A549 (cell line): ENCODE data around the gene SELENOP. TPM values are rescaled to one million over a fixed set of nuclear protein-coding genes. Genes with fewer than 3 reads are reported as not detected.

Source experiments
- ATAC-seq, 2 experiments: fragments of 200-7000 bp in 1 of 2; fragments of >200 bp in 1 of 2; cut with Nextera tagmentation in 1 of 2; cut with Tn5 transposase in 1 of 2; 3 replicates each; pipeline versions ENCODE4 v1.8.0 to v1.9.1; 2018 to 2020; ENCODE audit warnings: mild to moderate bottlenecking in 1 of 2, moderate library complexity in 1 of 2
- CTCF ChIA-PET: fragments of 300-600 bp; sonication (Branson Sonifier 250); formaldehyde crosslinking; extraction: SDS; loops from one replicate; lab custom pipeline; 2021; ENCODE audit warnings: antibody characterized with exemption, inconsistent platforms; lab: Yijun Ruan, JAX
- POLR2A ChIA-PET: fragments of 350-600 bp; formaldehyde crosslinking; extraction: SDS; loops from one replicate; lab custom pipeline; 2021; ENCODE audit warnings: antibody characterized with exemption, inconsistent platforms; lab: Yijun Ruan, JAX
- DNase-seq, 2 experiments: peaks; one replicate each; pipeline versions ENCODE4 v3.0.0 to v3.0.0-alpha.2; 2011 to 2016; ENCODE audit warnings: low read depth in 1 of 2, low spot score in 1 of 2
- FAIRE-seq: peaks from 2 replicates; lab custom pipeline; 2011; peaks lifted over from hg19 to GRCh38; lab: Jason Lieb, UNC
- H3K27ac ChIP-seq, 2 experiments: fragments of >200 bp; sonication (Bioruptor Twin); formaldehyde crosslinking; 3 replicates each; pipeline ENCODE4 v1.5.1; 2016 to 2017
- H3K4me1 ChIP-seq: fragments of >200 bp; sonication (Bioruptor Twin); formaldehyde crosslinking; 3 replicates; pipeline ENCODE4 v1.6.1; 2016
- H3K4me2 ChIP-seq: fragments of >200 bp; sonication (Bioruptor Twin); formaldehyde crosslinking; 3 replicates; pipeline ENCODE4 v1.6.1; 2016
- H3K4me3 ChIP-seq: fragments of >200 bp; sonication (Bioruptor Twin); formaldehyde crosslinking; 3 replicates; pipeline ENCODE4 v1.5.1; 2016
- H3K9me3 ChIP-seq: fragments of >200 bp; sonication (Bioruptor Twin); formaldehyde crosslinking; 3 replicates; pipeline ENCODE4 v1.6.1; 2016
- BHLHE40 ChIP-seq: IDR thresholded peaks from 2 replicates; pipeline ENCODE4 v1.6.1; 2012; ENCODE audit warnings: low read depth, low read length, inconsistent platforms
- CBX2 ChIP-seq: fragments of 200-600 bp; sonication (generic); IDR thresholded peaks from 2 replicates; pipeline ENCODE4 v1.6.1; 2016; ENCODE audit warnings: low read depth, mild to moderate bottlenecking, borderline replicate concordance
- CHD4 ChIP-seq: fragments of 200-600 bp; sonication (generic); IDR thresholded peaks from 2 replicates; pipeline ENCODE4 v1.6.1; 2016; ENCODE audit warnings: antibody characterized with exemption, mild to moderate bottlenecking, borderline replicate concordance
- EHF ChIP-seq: fragments of 250-450 bp; sonication (Bioruptor Pico); IDR thresholded peaks from 2 replicates; pipeline ENCODE4 v1.5.0; 2020; ENCODE audit warnings: mild to moderate bottlenecking
- EHMT2 ChIP-seq: fragments of 200-600 bp; sonication (generic); IDR thresholded peaks from 2 replicates; pipeline ENCODE4 v1.6.1; 2016; ENCODE audit warnings: antibody characterized with exemption, low read depth, mild to moderate bottlenecking, moderate library complexity
- EP300 ChIP-seq, 2 experiments: fragments of >200 bp; sonication (Bioruptor Twin); formaldehyde crosslinking; IDR thresholded peaks; 2 replicates in 1 of 2; 3 replicates in 1 of 2; pipeline ENCODE4 v1.6.1; 2016 to 2017
- FOSB ChIP-seq: fragments of 250-450 bp; sonication (Bioruptor Pico); IDR thresholded peaks from 2 replicates; pipeline ENCODE4 v1.5.0; 2020; ENCODE audit warnings: mild to moderate bottlenecking, moderate library complexity
- FOXS1 ChIP-seq: fragments of 250-450 bp; sonication (Bioruptor Pico); IDR thresholded peaks from 2 replicates; pipeline ENCODE4 v1.5.0; 2020; ENCODE audit warnings: mild to moderate bottlenecking, moderate library complexity
- GATA3 ChIP-seq: IDR thresholded peaks from 2 replicates; pipeline ENCODE4 v1.6.1; 2012; ENCODE audit warnings: borderline replicate concordance
- KDM5A ChIP-seq: fragments of 200-600 bp; sonication (generic); IDR thresholded peaks from 2 replicates; pipeline ENCODE4 v1.6.1; 2016; ENCODE audit warnings: antibody characterized with exemption, mild to moderate bottlenecking
- MYC ChIP-seq: IDR thresholded peaks from 2 replicates; pipeline ENCODE4 v1.6.1; 2012; ENCODE audit warnings: mild to moderate bottlenecking, inconsistent platforms, low read length, improper control_type of control experiment, borderline replicate concordance
- NR3C1 ChIP-seq: fragments of >200 bp; sonication (Bioruptor Twin); formaldehyde crosslinking; IDR thresholded peaks from 3 replicates; pipeline ENCODE4 v1.6.1; 2017
- PHF8 ChIP-seq: fragments of 200-600 bp; sonication (generic); IDR thresholded peaks from 2 replicates; pipeline ENCODE4 v1.6.1; 2016; ENCODE audit warnings: low read depth, mild to moderate bottlenecking, antibody characterized with exemption, moderate library complexity, borderline replicate concordance
- POLR2A ChIP-seq: IDR thresholded peaks from 2 replicates; pipeline ENCODE4 v1.6.1; 2012; ENCODE audit warnings: mild to moderate bottlenecking, low read length
- RCOR1 ChIP-seq: fragments of 150-350 bp; IDR thresholded peaks from 2 replicates; pipeline ENCODE4 v1.6.1; 2014; ENCODE audit warnings: antibody characterized with exemption, low read length, low read depth
- RFX5 ChIP-seq: fragments of 450-650 bp; IDR thresholded peaks from 2 replicates; pipeline ENCODE4 v1.7.1; 2014; ENCODE audit warnings: antibody characterized with exemption, mild to moderate bottlenecking, moderate library complexity
- TFCP2L1 ChIP-seq: fragments of 250-450 bp; sonication (Bioruptor Pico); IDR thresholded peaks from 2 replicates; pipeline ENCODE4 v1.5.0; 2021; ENCODE audit warnings: mild to moderate bottlenecking
- ZC3H11A ChIP-seq: fragments of 450-650 bp; IDR thresholded peaks from 2 replicates; pipeline ENCODE4 v1.6.1; 2014; ENCODE audit warnings: antibody characterized with exemption, mild to moderate bottlenecking
- ZFP36 ChIP-seq: fragments of 450-650 bp; IDR thresholded peaks from 2 replicates; pipeline ENCODE4 v1.6.1; 2014; ENCODE audit warnings: borderline replicate concordance; ENCODE audit not compliant: partially characterized antibody
- ZNF302 ChIP-seq: fragments of 250-450 bp; sonication (Bioruptor Pico); IDR thresholded peaks from 2 replicates; pipeline ENCODE4 v1.9.0; 2021; ENCODE audit warnings: inconsistent platforms, mild to moderate bottlenecking, moderate library complexity
- ZSCAN20 ChIP-seq: fragments of 250-450 bp; sonication (Bioruptor Pico); IDR thresholded peaks from 2 replicates; pipeline ENCODE4 v1.8.0; 2022; ENCODE audit warnings: mild to moderate bottlenecking, moderate library complexity
- WGBS: methylation state at CpG from one replicate; pipeline ENCODE4 v1.1.6; 2017; ENCODE audit errors: missing lambda C conversion rate; 5-methylcytosine and 5-hydroxymethylcytosine counted together
- polyA plus RNA-seq, 4 experiments: library from polyadenylated mRNA; depleted of rRNA in 3 of 4; stranded (reverse); fragments of >200 nt; fragmentation: RNase III in 1 of 4; extraction: RNeasy Plus Mini Kit Qiagen cat#74134 plus additional on column Dnase treatment in 1 of 4; gene quantifications; 2 replicates in 3 of 4; 3 replicates in 1 of 4; pipeline ENCODE4 v1.2.3, GENCODE V29; 2011 to 2017
- TF ChIP-seq, protein P1 (sequence below): IDR thresholded peaks from 2 replicates; pipeline ENCODE4 v1.6.1; 2012
- TF ChIP-seq, protein P2 (sequence below): fragments of 150-350 bp; IDR thresholded peaks from 2 replicates; pipeline ENCODE4 v1.6.1; 2014; ENCODE audit warnings: low read depth, mild to moderate bottlenecking, low read length
- TF ChIP-seq, protein P3 (sequence below): fragments of 450-650 bp; IDR thresholded peaks from 2 replicates; pipeline ENCODE4 v1.6.1; 2014; ENCODE audit warnings: antibody characterized with exemption
- TF ChIP-seq, protein P4 (sequence below): fragments of 250-450 bp; sonication (Bioruptor Pico); IDR thresholded peaks from 2 replicates; pipeline ENCODE4 v1.5.0; 2020; ENCODE audit warnings: low read depth, mild to moderate bottlenecking, moderate library complexity
- TF ChIP-seq, protein P5 (sequence below): fragments of >200 bp; sonication (Bioruptor Twin); formaldehyde crosslinking; IDR thresholded peaks from 3 replicates; pipeline ENCODE4 v1.5.1; 2016
- TF ChIP-seq, protein P6 (sequence below): fragments of >200 bp; sonication (Bioruptor Twin); formaldehyde crosslinking; IDR thresholded peaks from 3 replicates; pipeline ENCODE4 v1.6.1; 2016

SELENOP gene
- polyA plus RNA-seq, 2 of the 4 experiments (the other 2 are of a cell fraction): 0.17 to 0.96 TPM

DNA sequence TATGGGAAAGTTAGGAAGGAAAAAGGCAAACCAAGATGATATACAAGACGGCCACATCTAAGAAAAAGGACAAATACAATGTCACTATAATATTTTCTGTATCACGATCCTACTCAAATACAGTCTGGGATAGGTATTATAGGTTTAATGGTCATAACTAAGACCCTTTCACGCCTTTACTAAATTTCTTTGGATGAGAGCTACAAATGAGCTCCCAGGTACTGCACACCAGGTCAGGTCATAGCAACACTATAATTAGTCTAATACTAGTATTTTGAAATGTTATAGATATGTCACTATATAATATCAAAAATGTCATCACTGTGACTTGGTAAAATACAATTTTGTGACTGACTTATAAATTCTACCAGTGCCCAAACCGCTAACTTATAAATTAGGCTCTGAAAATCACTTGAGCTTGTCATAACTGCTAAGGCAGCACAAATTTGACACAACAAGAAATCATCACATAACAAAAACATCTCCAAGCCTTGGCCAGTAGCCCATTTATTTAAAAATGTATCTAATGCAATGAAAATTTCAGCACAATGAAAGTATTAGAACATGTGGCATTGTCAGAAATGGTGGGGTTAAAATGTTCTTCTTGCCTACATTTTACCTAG is 6.9 kb downstream of the SELENOP start (continued):
- TF ChIP-seq, protein P1, sequence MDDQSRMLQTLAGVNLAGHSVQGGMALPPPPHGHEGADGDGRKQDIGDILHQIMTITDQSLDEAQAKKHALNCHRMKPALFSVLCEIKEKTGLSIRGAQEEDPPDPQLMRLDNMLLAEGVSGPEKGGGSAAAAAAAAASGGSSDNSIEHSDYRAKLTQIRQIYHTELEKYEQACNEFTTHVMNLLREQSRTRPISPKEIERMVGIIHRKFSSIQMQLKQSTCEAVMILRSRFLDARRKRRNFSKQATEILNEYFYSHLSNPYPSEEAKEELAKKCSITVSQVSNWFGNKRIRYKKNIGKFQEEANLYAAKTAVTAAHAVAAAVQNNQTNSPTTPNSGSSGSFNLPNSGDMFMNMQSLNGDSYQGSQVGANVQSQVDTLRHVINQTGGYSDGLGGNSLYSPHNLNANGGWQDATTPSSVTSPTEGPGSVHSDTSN: no peak
- TF ChIP-seq EP300 (IDR thresholded peaks at IDR 0.05): no peak
- TF ChIP-seq GATA3: no peak

DNA sequence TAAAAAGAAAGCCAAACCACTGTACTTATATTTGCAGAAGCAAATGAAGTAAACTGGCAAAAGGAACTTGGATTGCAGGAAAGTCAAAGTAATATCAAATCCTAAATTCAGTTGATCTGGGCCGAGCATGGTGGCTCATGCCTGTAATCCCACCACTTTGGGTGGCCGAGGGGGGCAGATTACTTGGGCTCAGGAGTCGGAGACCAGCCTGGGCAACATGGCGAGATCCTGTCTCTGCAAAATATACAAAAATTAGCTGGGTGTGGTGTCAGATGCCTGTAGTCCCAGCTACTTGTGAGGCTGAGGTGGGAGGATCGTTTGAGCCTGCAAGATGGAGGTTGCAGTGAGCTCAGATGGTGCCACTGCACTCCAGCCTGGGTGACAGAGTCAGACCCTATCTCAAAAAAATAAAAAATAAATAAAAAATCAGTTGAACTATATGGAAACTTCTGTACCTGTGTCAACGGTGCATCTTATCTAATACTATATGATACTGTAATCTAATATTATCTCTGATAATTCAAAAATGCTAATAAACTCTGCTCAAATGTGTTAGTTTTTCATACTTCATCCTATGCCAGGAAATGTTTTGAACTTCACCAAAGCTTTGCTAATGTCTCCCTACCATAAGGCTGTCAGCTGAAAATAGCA is 10.1 kb downstream of the SELENOP start:
- Histone ChIP-seq H3K4me2 (no peak overlapping the region), H3K9me3 (no peaks in the 10 kb centered on the region; the same call in 2 of the 3 replicates), H3K4me3 (no peak overlapping the region), H3K27ac (no peak overlapping the region), H3K4me1 (no peaks in the 10 kb centered on the region)
- ChIA-PET CTCF (interaction anchor here (1.0 kb wide), 1 partner anchor 34 kb away, joined by 3 read pairs; no protein-coding TSS in a partner anchor), POLR2A (no interaction called here)
- FAIRE-seq (no peak), DNase-seq (no peak), ATAC-seq (no peak)
- WGBS: 41% methylated on average over 6 of the region's 6 CpGs
- TF ChIP-seq BHLHE40 (no peak), TFCP2L1 (no peak), POLR2A (no peak), PHF8 (no peak), ZNF302 (no peak), CBX2 (no peak), ZC3H11A (no peak), CHD4 (no peak), RFX5 (no peak), ZFP36 (no peak), RCOR1 (no peak)
- TF ChIP-seq, protein P2, sequence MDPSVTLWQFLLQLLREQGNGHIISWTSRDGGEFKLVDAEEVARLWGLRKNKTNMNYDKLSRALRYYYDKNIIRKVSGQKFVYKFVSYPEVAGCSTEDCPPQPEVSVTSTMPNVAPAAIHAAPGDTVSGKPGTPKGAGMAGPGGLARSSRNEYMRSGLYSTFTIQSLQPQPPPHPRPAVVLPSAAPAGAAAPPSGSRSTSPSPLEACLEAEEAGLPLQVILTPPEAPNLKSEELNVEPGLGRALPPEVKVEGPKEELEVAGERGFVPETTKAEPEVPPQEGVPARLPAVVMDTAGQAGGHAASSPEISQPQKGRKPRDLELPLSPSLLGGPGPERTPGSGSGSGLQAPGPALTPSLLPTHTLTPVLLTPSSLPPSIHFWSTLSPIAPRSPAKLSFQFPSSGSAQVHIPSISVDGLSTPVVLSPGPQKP: no peak
- TF ChIP-seq, protein P3, sequence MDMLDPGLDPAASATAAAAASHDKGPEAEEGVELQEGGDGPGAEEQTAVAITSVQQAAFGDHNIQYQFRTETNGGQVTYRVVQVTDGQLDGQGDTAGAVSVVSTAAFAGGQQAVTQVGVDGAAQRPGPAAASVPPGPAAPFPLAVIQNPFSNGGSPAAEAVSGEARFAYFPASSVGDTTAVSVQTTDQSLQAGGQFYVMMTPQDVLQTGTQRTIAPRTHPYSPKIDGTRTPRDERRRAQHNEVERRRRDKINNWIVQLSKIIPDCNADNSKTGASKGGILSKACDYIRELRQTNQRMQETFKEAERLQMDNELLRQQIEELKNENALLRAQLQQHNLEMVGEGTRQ: no peak
- TF ChIP-seq, protein P4, sequence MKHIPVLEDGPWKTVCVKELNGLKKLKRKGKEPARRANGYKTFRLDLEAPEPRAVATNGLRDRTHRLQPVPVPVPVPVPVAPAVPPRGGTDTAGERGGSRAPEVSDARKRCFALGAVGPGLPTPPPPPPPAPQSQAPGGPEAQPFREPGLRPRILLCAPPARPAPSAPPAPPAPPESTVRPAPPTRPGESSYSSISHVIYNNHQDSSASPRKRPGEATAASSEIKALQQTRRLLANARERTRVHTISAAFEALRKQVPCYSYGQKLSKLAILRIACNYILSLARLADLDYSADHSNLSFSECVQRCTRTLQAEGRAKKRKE (CRISPR knock-in tag): no peak
- TF ChIP-seq, protein P5, sequence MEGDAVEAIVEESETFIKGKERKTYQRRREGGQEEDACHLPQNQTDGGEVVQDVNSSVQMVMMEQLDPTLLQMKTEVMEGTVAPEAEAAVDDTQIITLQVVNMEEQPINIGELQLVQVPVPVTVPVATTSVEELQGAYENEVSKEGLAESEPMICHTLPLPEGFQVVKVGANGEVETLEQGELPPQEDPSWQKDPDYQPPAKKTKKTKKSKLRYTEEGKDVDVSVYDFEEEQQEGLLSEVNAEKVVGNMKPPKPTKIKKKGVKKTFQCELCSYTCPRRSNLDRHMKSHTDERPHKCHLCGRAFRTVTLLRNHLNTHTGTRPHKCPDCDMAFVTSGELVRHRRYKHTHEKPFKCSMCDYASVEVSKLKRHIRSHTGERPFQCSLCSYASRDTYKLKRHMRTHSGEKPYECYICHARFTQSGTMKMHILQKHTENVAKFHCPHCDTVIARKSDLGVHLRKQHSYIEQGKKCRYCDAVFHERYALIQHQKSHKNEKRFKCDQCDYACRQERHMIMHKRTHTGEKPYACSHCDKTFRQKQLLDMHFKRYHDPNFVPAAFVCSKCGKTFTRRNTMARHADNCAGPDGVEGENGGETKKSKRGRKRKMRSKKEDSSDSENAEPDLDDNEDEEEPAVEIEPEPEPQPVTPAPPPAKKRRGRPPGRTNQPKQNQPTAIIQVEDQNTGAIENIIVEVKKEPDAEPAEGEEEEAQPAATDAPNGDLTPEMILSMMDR: no peak

DNA sequence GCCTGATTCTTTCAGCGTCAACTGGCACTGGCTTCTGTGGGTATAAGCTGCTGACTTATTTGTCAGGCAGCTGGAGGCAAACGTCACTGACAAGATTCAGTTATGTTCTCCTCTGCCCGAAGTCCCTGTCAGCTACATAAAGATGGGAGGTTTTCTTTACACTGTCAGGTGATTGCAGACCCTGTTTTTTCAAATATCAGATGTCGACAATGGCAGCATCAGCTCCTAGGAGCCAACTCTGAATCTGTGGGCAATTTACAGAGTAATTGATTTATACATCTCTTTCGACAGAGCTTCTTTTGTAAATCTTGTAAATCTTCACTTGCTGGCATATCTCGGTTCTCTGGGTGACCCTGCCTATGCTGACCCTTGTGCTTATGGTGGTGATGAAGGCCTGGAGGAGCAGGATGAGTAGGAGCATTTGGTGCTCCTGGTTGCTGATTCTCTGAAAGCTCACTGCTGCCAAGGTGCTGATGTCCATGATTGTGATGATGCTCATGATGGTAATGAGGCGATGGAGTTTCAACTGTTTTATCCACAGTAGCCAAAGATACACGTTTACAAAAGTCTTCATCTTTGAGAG is 10.9 kb downstream of the SELENOP start:
- no peak for FAIRE-seq
- H3K4me1 ChIP-seq: no peaks in the 10 kb centered on the region
- no peaks in the 10 kb centered on the region; the same call in 2 of the 3 replicates for H3K9me3 ChIP-seq
- H3K27ac ChIP-seq: no peak overlapping the region
- DNase-seq: no peak
- whole genome bisulfite sequencing: 37% methylated on average over 8 of the region's 8 CpGs
- H3K4me3 ChIP-seq: no peak overlapping the region
- ATAC-seq: no peak
- POLR2A ChIA-PET: no interaction called here
- no peak overlapping the region for H3K4me2 ChIP-seq
- CTCF ChIA-PET: interaction anchor here (0.6 to 1.5 kb wide), 3 partner anchors 33 to 523 kb away, joined by 3 read pairs; no protein-coding TSS in a partner anchor
- TF ChIP-seq, protein P6, sequence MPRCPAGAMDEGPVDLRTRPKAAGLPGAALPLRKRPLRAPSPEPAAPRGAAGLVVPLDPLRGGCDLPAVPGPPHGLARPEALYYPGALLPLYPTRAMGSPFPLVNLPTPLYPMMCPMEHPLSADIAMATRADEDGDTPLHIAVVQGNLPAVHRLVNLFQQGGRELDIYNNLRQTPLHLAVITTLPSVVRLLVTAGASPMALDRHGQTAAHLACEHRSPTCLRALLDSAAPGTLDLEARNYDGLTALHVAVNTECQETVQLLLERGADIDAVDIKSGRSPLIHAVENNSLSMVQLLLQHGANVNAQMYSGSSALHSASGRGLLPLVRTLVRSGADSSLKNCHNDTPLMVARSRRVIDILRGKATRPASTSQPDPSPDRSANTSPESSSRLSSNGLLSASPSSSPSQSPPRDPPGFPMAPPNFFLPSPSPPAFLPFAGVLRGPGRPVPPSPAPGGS: no peak
- no peak for TF ChIP-seq MYC
- TF ChIP-seq GATA3: no peak
- TF ChIP-seq EHMT2: no peak
- no peak for TF ChIP-seq KDM5A
- TF ChIP-seq EHF: no peak
- TF ChIP-seq, protein P3: no peak
- no peak for TF ChIP-seq BHLHE40
- no peak for TF ChIP-seq NR3C1
- TF ChIP-seq CHD4: no peak
- TF ChIP-seq FOXS1 (CRISPR knock-in tag): no peak
- no peak for TF ChIP-seq FOSB (CRISPR knock-in tag)
- TF ChIP-seq ZC3H11A: no peak
- no peak for TF ChIP-seq ZSCAN20 (CRISPR knock-in tag)
